ENCODE results near the gene OPCML. TPM values are rescaled to one million over a fixed set of nuclear protein-coding genes. Genes with fewer than 3 reads are reported as not detected.

OPCML gene
- polyA plus RNA-seq, 3 donors = not detected

- H4K20me1 ChIP-seq (ENCODE audit: insufficient read depth, low read length) = no peaks in the 10 kb centered on the region
- Mint-ChIP-seq H3K4me1 (no peaks in the 10 kb centered on the region), H3K27ac (no peak overlapping the region), H3K27me3 (ENCODE audit: low read depth in 3 of 3) (peaks cover 0 to 2% (median 0%) of the 10 kb centered on the region in 3 donors), H3K36me3 (no peaks in the 10 kb centered on the region), H3K4me3 (no peak overlapping the region), H3K9me3 (peaks cover 0 to 14% (median 5%) of the 10 kb centered on the region in 7 donors)
- no peaks in the 10 kb centered on the region for H3K4me1 ChIP-seq (ENCODE audit: control insufficient read depth in 1 of 2, insufficient read depth in 2 of 2, low read length in 2 of 2)
- intact Hi-C loops (cut with micrococcal nuclease) = no loop called here
- H3K79me2 ChIP-seq (ENCODE audit: insufficient read depth, low read length) = no peaks in the 10 kb centered on the region
- no peak for DNase-seq
- H3K4me2 ChIP-seq (replicated peaks; ENCODE audit: extremely low read depth, low read length, poor library complexity, severe bottlenecking) = no peak overlapping the region
- TF ChIP-seq CTCF (IDR thresholded peaks at IDR 0.05) = no peak
- no peak overlapping the region for H3K4me3 ChIP-seq (replicated peaks in 1 of 3; ENCODE audit: low read depth in 2 of 3, low read length in 3 of 3)
- no peak overlapping the region for H2AFZ ChIP-seq (ENCODE audit: insufficient read depth, low read depth, low read length, poor library complexity, severe bottlenecking)
- H3K36me3 ChIP-seq (replicated peaks in 1 of 2; ENCODE audit: control insufficient read depth in 1 of 2, insufficient read depth in 2 of 2, low read length in 2 of 2) = no peaks in the 10 kb centered on the region
- WGBS (ENCODE audit: insufficient coverage) = 58% methylated on average over 2 of the region's 6 CpGs
- no peaks in the 10 kb centered on the region for H3K27me3 ChIP-seq (ENCODE audit: control insufficient read depth in 2 of 2, insufficient read depth in 2 of 2, low read length in 2 of 2)
- no peak overlapping the region for H3K27ac ChIP-seq (ENCODE audit: low read depth in 1 of 2, low read length in 2 of 2)
- no peaks in the 10 kb centered on the region for H3K9me3 ChIP-seq (replicated peaks in 1 of 2; ENCODE audit: control insufficient read depth in 1 of 2, insufficient read depth in 1 of 2, low read length in 2 of 2)
- no peak overlapping the region for H3K9ac ChIP-seq (ENCODE audit: insufficient read depth, low read length, poor library complexity, severe bottlenecking)
Measured at GRCh38 chr11:132519241-132519815, 1013.0 kb downstream of the OPCML start.

- no peaks in the 10 kb centered on the region for H4K20me1 ChIP-seq (ENCODE audit: insufficient read depth, low read length)
- H3K9me3 Mint-ChIP-seq = peaks cover 3 to 11% (median 7%) of the 10 kb centered on the region in 7 donors
- no peaks in the 10 kb centered on the region for H3K79me2 ChIP-seq (ENCODE audit: insufficient read depth, low read length)
- WGBS (ENCODE audit: insufficient coverage) = 78% methylated on average over 6 of the region's 8 CpGs
- H3K4me2 ChIP-seq (replicated peaks; ENCODE audit: extremely low read depth, low read length, poor library complexity, severe bottlenecking) = no peak overlapping the region
- H3K9me3 ChIP-seq (replicated peaks in 1 of 2; ENCODE audit: control insufficient read depth in 1 of 2, insufficient read depth in 1 of 2, low read length in 2 of 2) = peaks cover 4 to 9% of the 10 kb centered on the region in 2 donors
- no peak overlapping the region for H3K27ac ChIP-seq (ENCODE audit: low read depth in 1 of 2, low read length in 2 of 2)
- no peak overlapping the region for H3K9ac ChIP-seq (ENCODE audit: insufficient read depth, low read length, poor library complexity, severe bottlenecking)
- H3K27me3 ChIP-seq (ENCODE audit: control insufficient read depth in 2 of 2, insufficient read depth in 2 of 2, low read length in 2 of 2) = no peaks in the 10 kb centered on the region
- no peak overlapping the region for H2AFZ ChIP-seq (ENCODE audit: insufficient read depth, low read depth, low read length, poor library complexity, severe bottlenecking)
- no peak for DNase-seq
- H3K27me3 Mint-ChIP-seq (ENCODE audit: low read depth in 3 of 3) = no peaks in the 10 kb centered on the region
- no peak overlapping the region for H3K27ac Mint-ChIP-seq
- no peaks in the 10 kb centered on the region for H3K4me1 ChIP-seq (ENCODE audit: control insufficient read depth in 1 of 2, insufficient read depth in 2 of 2, low read length in 2 of 2)
- no peak overlapping the region for H3K4me3 ChIP-seq (replicated peaks in 1 of 3; ENCODE audit: low read depth in 2 of 3, low read length in 3 of 3)
- H3K36me3 Mint-ChIP-seq = no peaks in the 10 kb centered on the region
- H3K4me1 Mint-ChIP-seq = no peaks in the 10 kb centered on the region
- no peak overlapping the region for H3K4me3 Mint-ChIP-seq
- intact Hi-C loops (cut with micrococcal nuclease) = no loop called here
- no peaks in the 10 kb centered on the region for H3K36me3 ChIP-seq (replicated peaks in 1 of 2; ENCODE audit: control insufficient read depth in 1 of 2, insufficient read depth in 2 of 2, low read length in 2 of 2)
- no peak for TF ChIP-seq CTCF (IDR thresholded peaks at IDR 0.05)
Measured at GRCh38 chr11:132504501-132505041, 1027.7 kb downstream of the OPCML start.
